Suppressor macrophage treated with lipopolysaccharide for 1 hour (primary cell): ENCODE results near the gene LRRIQ4.

Experiments
- DNase-seq, 3 donors: peaks; one replicate each; pipeline ENCODE4 v3.0.0-alpha.2; 2020 to 2022

Gene LRRIQ4

DNA sequence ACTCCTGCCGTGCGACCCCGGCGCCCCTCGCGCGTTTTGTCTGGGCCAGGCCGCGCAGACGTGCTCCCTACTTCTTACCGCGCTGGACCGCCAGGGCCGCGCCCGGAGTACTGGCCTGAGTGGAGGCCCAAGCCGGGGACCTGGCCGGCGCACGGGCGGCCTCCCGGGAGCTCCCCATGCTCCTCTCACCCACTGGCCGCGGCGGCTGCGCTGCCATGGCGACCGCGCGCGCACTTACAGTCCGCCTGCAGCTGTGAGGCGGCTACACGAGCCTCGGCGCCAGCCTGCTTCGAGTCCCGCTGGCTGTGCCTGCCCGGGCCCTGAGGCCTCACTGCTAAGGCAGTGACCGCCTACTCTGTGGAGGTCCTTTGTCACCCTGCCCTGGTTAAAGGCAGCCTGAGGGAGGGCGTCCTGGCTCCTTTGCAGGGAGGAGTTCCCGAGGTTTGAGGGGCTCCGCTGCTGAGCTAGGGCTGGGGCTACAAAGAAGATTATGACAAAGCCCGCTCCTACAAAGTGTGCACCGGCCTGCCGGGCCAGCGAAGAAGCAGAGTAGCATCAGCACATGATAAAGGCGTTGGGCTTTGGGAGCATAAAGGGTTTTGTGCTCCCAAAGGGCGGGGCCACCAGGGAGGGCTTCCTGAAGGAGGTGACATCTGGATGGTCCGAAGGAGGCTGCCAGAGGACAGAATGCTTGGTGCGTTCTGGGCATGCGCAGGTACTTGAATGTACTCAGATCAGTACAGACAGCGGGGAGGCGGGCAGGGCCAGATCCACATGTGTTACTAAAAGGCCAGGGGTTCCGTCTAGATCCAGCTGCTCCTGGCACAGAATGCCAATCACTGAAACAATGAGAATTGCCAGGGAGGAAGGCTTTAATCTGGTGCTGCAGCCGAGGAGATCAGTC, at the start of gene LRRIQ4, which contains the start of gene LRRC34:
Gene LRRIQ4 (plus strand): TSS at position 539 of the 904 bp plus-strand sequence. CDS start 9,052 bp downstream, outside the sequence.
Gene LRRC34 (minus strand): TSS at position 573 of the 904 bp plus-strand sequence. CDS start 356 bp downstream, at position 217.
- peak; percentile 59 to 81 (median 65) for DNase-seq

DNA sequence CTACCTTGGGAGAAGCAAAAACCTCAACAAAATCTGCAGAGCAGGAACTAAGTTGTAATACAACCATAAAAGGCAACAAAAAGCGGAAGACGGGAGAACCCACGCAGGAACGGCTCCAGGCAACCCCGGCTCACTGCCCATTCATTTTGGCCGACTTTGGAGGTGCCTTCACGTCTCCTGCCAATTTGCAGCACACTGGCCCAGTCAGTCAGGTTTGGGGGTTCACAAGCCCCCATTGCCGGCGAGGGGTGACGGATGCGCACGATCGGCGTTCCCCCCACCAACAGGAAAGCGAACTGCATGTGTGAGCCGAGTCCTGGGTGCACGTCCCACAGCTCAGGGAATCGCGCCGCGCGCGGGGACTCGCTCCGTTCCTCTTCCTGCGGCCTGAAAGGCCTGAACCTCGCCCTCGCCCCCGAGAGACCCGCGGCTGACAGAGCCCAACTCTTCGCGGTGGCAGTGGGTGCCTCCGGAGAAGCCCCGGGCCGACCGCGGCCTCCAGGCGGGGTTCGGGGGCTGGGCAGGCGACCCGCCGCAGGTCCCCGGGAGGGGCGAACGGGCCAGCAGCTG, 48.3 kb upstream of the LRRIQ4 start:
- DNase-seq, result peak; percentile 80 to 84 (median 81)

- DNase-seq, result peak; percentile 79 to 85 (median 80)
Measured at GRCh38 chr3:169764882-169765612, 47.6 kb upstream of the LRRIQ4 start, which contains the start of gene TERC. Gene TERC (minus strand): TSS chr3:169765060.

DNA sequence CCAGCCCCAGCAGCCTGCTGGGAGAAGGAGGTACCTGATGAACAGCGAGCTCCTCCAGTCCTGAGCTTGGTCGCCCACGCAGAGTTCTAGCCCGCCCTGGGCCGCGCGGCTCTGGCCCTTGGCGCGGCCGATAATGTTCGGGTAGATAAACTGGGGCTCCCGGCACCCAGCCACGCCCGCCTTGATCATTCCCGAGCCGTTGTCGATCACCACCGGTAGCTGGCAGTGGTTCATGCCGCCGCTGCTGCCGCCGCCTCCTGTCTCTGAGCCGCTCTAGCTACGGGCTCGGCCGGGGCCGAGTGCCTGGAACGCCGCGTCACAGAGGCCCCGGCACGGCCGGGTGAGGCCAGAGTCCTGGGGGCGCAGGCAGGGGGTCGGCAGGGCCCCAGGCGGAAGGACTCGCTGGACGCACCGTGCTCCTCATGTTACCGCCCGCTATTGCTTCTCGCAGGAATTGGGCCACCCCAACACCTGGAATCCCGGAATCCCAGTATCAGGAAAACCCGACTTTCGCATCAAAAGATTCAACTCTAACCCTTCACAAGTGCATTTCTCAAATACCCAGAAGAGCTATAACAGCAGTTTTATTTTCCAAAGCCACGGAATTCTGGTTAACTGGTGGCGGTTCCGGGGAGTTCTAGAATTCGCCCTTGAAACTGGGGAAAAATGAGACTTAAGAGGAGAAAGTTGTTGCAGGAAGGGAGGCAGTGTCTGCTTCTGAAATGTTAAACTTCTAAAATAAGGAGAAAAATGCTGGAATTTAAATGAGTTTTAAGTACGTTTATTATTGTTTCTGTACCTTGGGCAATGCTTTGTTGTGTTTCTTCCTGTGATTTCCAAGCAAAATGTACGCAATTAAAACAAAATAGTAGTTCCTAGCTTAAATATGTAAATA, 43.1 kb upstream of the LRRIQ4 start, which contains the start of gene ACTRT3:
Gene ACTRT3 (minus strand): TSS at position 275 of the 895 bp plus-strand sequence. CDS start 41 bp downstream, at position 234.
- DNase-seq, result peak; percentile 68 to 81 (median 78)

GRCh38 chr3:169771497-169772304, 41.0 kb upstream of the LRRIQ4 start:
- peak; percentile 73 to 87 (median 86) for DNase-seq

DNA sequence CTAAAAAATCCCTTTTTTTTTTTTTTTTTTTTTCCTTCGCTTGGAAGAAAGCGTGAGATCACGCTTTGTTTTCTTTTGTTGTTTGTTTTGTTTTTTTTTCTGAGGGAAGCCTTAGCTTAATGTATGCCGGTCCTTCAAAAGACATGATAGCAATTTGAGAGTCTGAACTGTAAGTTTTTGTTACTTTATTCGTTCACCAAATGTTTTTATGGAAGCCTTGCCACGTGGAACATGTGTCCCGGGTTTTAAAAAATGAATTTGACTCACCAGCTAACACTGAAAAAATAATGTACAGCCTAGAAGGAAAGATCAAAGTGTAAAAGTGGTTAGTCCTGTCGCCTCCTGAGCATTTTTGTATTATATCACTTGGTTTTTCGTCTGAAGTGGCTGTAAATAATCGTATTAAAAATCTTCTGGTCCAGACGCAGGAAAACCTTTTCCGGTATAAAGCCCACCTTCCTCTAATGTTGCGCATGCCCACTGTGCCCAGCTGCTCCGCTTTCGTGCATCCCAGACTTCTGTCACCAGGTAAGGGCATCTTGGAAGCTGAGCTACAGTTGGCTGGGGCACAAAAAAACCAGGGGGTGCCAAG, 40.3 kb upstream of the LRRIQ4 start:
- peak; percentile 66 to 69 (median 68) for DNase-seq

GRCh38 chr3:169772897-169773816, 39.5 kb upstream of the LRRIQ4 start, which contains the start of gene MYNN:
Gene MYNN (plus strand): TSS chr3:169773396. CDS start chr3:169774296, 900 bp downstream.
- DNase-seq, result peak; percentile 92 to 95 (median 95)

GRCh38 chr3:169774186-169774585, 38.5 kb upstream of the LRRIQ4 start:
- DNase-seq, result no peak

DNA sequence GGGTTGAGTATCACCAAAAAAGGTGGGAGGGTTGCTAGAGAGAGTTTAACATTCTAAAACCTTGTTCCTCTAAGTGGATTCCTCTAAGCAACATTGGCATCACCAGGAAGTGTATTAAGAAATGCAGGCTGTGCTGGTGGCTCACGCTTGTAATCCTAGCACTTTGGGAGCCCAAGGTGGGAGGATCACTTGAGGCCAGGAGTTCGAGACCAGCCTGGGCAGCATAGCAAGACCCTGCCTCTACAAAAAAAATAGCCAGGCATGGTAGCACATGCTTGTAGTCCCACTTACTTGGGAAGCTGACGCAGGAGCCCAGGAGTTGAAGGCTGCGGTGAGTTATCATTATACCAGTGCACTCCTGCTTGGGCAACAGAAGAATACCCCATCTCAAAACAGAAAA, 34.8 kb upstream of the LRRIQ4 start:
- no peak for DNase-seq

GRCh38 chr3:169780742-169781141, 31.9 kb upstream of the LRRIQ4 start:
- DNase-seq, result no peak

DNA sequence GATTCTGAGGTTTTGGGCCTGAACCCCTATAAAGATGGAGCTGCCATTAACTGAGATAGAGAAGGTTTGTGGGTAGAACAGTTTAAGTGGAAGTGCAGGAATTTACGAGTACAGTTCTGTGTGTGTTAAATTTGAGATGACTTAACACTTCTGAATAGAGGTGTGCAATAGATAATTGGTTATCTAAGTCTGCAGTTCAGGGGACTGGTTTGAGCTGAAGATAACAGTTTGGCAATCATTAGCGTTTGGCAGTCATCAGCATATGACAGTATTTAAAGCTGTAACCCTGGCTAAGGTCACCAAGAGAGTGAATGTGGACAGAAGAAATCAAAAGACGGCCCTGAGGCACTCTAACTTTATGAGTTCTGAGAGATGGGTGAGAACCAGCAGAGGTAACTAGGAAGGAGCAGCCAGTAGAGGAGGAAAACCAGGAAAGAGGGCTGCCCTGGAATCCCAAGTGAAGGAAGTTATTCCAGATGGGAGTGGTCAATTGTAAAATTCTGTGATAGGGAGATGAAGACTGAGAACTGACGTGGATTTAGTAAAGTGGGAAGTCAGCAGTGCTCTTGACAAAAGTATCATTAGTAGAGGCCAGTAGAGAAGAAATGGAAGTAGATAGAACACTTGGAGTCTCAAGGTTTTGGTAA, 31.3 kb upstream of the LRRIQ4 start:
- no peak for DNase-seq

DNA sequence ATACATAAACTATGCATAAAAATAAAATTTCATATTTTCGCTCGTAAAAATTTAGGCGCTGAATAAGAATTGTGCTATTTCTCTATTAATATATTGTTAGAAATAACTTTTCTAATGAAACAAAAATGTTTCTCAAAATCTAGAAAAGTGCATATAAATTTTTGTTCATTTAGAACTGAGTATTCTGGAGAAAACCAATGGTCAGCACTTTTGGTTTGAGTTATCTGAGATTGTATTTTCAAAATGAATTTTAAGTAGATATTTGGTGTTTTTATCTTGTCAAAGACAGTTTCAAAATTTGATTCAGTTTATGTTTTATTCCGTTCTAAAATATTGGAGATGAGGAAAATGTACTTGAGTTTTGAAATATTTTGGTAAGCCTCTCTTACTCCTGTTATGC, 25.6 kb upstream of the LRRIQ4 start:
- DNase-seq, result no peak

DNA sequence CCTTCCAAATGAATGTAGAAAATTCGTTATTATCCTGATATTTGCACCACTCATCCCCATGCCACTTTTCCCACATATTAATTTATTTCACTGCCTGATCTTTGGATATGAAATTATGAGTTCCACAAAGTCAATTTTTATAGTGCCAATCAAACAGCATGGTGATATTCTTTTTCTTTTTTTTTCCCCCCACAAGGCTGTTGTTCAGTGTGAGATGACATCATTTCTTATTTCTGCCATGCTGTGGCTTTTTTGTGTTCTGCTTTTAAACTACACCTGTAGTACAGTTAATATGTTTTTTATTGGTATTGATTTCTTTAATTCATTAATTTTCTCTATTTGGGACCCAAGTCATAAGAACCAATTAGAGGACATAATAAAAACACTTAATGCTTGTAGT, 24.9 kb upstream of the LRRIQ4 start:
- DNase-seq, result no peak

GRCh38 chr3:169790219-169790618, 22.5 kb upstream of the LRRIQ4 start:
- no peak for DNase-seq

GRCh38 chr3:169790687-169791429, 21.8 kb upstream of the LRRIQ4 start:
- no peak for DNase-seq

GRCh38 chr3:169792359-169792758, 20.3 kb upstream of the LRRIQ4 start:
- DNase-seq, result no peak

DNA sequence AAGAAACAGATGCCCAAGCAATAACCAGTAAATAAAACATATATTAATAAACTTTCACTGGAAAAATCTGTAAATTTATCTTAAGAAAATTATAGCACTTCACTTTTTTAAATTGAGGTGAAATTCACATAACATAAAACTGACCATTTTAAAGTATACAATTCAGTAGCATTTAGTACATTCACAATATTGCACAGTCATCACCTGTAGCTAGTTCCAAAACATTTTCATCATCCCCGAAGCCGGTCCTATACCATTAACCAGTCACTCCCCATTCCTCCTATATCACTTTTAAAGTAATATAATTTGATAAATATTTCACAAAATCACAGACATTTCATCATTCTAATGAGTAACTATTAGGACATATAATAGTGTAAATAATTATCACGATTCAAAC, 8.0 kb upstream of the LRRIQ4 start:
- DNase-seq, result no peak

GRCh38 chr3:169809230-169809795, 3.4 kb upstream of the LRRIQ4 start:
- DNase-seq, result no peak
